ENCODE measurements around the gene CRBN.

DNA sequence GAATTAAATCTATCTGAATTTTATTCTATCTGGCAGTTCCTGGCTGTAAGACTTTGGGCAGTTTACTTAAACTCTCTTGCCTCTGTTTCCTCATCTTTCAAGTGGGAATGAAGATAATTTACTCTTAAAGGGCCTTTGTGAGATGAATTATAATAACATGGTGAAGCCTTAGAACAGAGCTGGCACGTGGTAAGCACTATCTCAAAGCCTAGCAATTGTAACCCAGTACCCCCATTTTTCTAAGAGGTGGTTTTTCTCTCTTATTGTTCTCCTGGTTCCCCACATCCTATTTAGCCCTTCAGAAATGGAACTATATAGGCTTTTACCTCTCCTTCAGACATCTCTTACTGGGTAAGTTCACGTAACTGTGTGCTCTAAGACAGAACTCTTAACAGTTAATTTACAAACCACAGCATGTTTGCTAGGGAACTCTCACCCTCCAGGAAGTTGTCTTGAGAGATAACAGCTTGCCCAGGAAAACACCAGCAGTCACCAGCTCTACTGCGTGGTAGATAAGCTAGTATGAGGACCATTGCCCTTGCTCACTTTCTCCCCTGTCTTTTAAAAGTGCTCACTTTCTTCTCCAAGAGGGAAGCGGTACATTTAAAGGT lies 12.3 kb upstream of the CRBN start:
- TF ChIP-seq EP300 (IDR thresholded peaks at IDR 0.05) (no peak), POLR2AphosphoS5 (IDR thresholded peaks at IDR 0.05) (no peak)
- TF ChIP-seq, protein P1, sequence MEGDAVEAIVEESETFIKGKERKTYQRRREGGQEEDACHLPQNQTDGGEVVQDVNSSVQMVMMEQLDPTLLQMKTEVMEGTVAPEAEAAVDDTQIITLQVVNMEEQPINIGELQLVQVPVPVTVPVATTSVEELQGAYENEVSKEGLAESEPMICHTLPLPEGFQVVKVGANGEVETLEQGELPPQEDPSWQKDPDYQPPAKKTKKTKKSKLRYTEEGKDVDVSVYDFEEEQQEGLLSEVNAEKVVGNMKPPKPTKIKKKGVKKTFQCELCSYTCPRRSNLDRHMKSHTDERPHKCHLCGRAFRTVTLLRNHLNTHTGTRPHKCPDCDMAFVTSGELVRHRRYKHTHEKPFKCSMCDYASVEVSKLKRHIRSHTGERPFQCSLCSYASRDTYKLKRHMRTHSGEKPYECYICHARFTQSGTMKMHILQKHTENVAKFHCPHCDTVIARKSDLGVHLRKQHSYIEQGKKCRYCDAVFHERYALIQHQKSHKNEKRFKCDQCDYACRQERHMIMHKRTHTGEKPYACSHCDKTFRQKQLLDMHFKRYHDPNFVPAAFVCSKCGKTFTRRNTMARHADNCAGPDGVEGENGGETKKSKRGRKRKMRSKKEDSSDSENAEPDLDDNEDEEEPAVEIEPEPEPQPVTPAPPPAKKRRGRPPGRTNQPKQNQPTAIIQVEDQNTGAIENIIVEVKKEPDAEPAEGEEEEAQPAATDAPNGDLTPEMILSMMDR (IDR thresholded peaks at IDR 0.05) = no peak
